GM13976 (cell line): Measurements from ENCODE around the gene NMNAT2.
"Not testable (repeated sequence)": the region's sequence is repeated elsewhere in the genome, so short reads cannot be mapped to it uniquely, and the experiment has no call there.

Experiments used
- DNase-seq: peaks from one replicate; pipeline ENCODE4 v3.0.0; 2012; ENCODE audit warnings: low spot score
- in situ Hi-C: fragments of 300-500 bp; cut with MboI; formaldehyde crosslinking; loops from one replicate; pipeline ENCODE4 v1.12.0; 2022; ENCODE audit warnings: low sequenced_read_pairs, mixed read lengths, inconsistent platforms; ENCODE audit not compliant: unreplicated experiment
- TF ChIP-seq, protein P1 (sequence below): IDR thresholded peaks from 2 replicates; pipeline ENCODE4 v1.5.1; 2012; ENCODE audit warnings: borderline replicate concordance, mild to moderate bottlenecking; ENCODE audit not compliant: insufficient read depth; ENCODE audit errors: extremely low read depth, missing control alignments, control extremely low read depth

The NMNAT2 gene

DNA sequence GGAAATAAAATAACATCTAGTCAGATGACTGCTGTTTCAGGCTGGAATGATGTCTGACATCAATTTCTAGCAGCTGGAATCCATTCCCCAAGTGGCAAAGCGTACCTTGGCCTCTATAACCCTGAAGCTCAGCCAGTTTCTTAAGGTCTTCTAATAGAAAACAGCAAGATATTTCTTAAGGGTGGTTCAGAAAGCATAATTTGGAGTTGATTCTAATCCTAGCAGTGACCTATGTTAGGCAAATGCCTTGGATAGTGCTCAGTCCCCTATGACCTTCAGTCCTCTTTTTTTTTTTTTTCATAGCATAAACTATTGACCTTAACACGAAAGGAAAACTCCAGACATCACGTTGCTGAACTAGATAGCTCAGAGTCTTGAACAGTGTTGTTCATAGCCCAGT is 175.6 kb downstream of the NMNAT2 start:
- TF ChIP-seq, protein P1, sequence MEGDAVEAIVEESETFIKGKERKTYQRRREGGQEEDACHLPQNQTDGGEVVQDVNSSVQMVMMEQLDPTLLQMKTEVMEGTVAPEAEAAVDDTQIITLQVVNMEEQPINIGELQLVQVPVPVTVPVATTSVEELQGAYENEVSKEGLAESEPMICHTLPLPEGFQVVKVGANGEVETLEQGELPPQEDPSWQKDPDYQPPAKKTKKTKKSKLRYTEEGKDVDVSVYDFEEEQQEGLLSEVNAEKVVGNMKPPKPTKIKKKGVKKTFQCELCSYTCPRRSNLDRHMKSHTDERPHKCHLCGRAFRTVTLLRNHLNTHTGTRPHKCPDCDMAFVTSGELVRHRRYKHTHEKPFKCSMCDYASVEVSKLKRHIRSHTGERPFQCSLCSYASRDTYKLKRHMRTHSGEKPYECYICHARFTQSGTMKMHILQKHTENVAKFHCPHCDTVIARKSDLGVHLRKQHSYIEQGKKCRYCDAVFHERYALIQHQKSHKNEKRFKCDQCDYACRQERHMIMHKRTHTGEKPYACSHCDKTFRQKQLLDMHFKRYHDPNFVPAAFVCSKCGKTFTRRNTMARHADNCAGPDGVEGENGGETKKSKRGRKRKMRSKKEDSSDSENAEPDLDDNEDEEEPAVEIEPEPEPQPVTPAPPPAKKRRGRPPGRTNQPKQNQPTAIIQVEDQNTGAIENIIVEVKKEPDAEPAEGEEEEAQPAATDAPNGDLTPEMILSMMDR, result no peak
- in situ Hi-C loops, result loop anchor here (25.0 kb wide), 1 partner anchor 280 kb away; the partner anchor contains the start of gene SHCBP1L

DNA sequence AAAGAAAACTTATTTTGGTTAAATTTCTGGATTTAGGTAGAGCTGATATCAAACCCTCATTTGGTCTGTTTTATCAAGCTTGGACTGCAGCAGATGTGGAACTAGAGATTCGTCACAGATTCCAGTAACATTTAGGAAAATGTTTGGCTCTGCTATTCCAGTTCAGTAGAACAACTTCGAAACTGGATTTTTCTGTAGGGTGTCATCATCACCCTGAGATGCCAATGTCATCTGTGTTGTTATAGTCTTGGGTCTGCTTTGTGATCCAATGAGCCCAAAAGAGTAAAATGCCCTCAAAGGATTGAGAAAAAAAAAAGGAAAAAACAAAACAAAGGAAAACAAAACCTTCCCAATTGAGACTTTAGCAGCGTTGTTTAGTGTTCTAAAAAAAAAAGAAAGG is 176.7 kb downstream of the NMNAT2 start:
- DNase-seq, result no peak
- in situ Hi-C loops, result loop anchor here (25.0 kb wide), 1 partner anchor 279 kb away; the partner anchor contains the start of gene SHCBP1L
- TF ChIP-seq, protein P1, result no peak

More for the DNA sequence above, 175.6 kb downstream of the NMNAT2 start:
- DNase-seq, result no peak

DNA sequence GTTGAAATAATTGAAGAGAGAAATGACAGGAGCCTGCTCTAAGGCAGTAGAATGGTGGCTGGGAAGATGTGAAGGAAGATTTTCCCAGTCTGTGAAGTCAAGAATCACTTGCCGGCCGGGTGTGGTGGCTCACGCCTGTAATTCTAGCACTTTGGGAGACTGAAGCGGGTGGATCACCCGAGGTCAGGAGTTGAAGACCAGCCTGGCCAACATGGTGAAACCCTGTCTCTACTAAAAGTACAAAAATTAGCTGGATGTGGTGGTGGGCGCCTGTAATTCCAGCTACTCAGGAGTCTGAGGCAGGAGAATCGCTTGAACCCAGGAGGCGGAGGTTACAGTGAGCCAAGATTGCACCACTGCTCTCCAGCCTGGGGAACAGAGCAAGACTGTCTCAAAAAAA is 177.3 kb downstream of the NMNAT2 start:
- not testable (repeated sequence) for DNase-seq
- in situ Hi-C loops, result loop anchor here (25.0 kb wide), 1 partner anchor 279 kb away; the partner anchor contains the start of gene SHCBP1L

DNA sequence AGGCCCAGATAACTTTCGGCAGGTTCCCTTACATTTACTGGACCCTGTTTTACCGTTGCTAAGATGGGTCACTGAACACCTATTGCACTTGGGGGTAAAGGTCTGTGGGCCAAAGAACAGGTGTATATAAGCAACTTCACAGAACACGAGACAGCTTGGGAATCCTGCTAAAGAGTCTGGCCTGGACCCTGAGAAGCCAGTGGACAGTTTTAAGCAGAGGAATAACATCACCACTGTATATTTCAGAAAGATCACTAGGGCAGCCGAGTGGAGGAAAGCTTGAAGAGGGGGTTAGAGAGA is 177.7 kb downstream of the NMNAT2 start:
- DNase-seq, result no peak
- in situ Hi-C loops, result loop anchor here (25.0 kb wide), 1 partner anchor 278 kb away; the partner anchor contains the start of gene SHCBP1L
- TF ChIP-seq, protein P1, result no peak

DNA sequence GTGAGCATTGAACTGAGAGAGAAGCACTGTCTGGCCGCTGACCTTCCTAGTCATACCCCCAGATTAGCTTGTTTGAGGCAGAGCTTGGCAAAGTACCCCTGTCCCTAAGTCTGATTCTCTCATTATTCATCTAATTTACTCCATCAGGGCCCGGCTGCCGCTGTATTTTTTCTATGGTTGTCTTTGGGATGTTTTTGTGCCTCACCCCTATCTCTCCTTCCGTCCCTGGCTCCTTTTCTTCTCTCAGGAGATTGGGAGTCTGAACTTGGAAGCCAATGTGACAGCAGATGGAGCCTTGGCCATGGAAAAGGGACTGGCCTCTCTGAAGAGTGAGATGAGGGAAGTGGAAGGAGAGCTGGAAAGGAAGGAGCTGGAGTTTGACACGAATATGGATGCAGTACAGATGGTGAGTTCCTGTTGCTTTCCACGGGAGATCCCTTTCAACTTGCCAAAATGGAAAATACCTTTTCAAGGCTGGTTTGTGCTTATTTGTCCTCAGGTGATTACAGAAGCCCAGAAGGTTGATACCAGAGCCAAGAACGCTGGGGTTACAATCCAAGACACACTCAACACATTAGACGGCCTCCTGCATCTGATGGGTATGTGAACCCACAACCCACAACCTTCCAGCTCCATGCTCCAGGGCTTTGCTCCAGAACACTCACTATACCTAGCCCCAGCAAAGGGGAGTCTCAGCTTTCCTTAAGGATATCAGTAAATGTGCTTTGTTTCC is 178.2 kb downstream of the NMNAT2 start:
- in situ Hi-C loops, result loop anchor here (25.0 kb wide), 1 partner anchor 278 kb away; the partner anchor contains the start of gene SHCBP1L
- DNase-seq, result no peak
- TF ChIP-seq, protein P1, result no peak

DNA sequence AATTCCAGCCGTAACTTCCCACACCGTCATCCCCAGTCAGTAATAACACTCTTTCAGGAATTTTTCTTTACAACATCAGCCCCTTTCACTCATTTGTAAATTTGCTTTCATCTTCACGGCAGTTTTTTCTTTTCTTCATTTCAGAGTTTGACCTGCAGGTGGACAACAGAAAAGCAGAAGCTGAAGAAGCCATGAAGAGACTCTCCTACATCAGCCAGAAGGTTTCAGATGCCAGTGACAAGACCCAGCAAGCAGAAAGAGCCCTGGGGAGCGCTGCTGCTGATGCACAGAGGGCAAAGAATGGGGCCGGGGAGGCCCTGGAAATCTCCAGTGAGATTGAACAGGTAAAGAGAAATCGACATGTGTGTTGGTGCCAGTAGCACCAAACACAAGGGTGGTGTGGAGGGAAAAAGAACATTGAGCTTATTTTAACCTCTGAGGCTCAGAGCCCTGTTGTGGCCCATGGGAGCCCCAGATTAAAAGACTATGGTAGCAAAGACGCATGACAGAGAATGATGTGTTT is 178.9 kb downstream of the NMNAT2 start:
- no peak for DNase-seq
- in situ Hi-C loops, result loop anchor here (25.0 kb wide), 1 partner anchor 277 kb away; the partner anchor contains the start of gene SHCBP1L
- TF ChIP-seq, protein P1, result no peak

DNA sequence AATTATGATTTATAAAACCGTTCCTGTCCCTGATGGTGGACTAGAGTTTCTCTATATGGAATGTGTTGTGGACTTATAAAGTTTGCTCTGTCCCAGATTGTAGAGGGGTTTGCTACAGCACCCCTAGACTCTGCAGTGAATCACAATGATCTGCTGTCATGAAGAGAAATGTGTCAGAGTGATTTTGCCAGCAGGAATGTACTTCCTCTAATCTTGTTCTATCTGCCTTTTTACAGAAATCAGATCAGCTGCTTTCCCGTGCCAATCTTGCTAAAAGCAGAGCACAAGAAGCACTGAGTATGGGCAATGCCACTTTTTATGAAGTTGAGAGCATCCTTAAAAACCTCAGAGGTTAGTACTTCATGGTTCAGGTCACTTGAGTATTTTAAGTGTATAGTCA is 180.1 kb downstream of the NMNAT2 start:
- no peak for DNase-seq
- TF ChIP-seq, protein P1, result no peak
- in situ Hi-C loops, result loop anchor here (25.0 kb wide), 1 partner anchor 276 kb away; the partner anchor contains the start of gene SHCBP1L
